GM18907 (cell line): ENCODE data around the gene FAM81A.

Experiments used
- ATAC-seq: cut with Tn5 transposase; IDR thresholded peaks from one replicate; pipeline ENCODE4 v1.9.1; 2021; ENCODE audit warnings: mild to moderate bottlenecking, moderate library complexity; ENCODE audit not compliant: unreplicated experiment

The FAM81A gene

DNA sequence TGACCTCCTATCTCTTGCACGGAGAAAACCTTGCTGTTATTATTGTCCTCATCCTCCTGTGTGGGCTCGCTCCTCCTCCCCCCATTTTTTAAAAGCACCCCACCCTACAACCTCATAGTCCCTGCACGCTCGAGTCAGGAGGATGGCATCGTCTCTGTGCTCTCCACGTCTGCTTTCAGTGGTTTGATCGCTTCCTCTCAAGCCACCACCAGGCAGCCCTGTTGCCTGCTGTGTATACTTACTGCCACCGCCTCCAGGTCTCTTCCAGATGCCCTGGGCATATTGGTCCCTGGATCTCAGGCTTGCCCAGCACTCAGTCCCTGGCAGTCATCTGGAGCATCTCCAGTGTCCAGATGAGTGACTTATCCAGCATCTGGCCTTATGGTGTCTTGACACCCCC, 131.5 kb downstream of the FAM81A start:
- ATAC-seq = no peak

DNA sequence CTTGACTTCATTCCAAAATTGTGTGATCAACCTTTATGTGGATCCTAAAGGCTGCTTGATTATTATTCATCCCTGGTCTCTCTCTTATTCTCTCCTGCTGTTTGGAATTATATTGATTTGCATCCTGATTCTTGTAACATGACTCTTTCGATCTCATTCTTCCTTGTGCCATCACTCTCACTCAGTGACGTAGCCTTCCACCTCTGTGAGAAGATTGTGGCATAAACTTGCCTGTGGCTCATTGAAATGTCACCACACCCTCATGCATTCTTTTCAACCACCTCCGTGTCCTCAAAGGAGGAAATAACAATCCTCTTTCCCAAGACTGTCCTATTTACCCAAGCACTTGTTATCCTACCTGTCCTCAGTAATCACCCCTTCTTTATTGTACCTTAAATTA, 132.3 kb downstream of the FAM81A start:
- ATAC-seq = no peak

DNA sequence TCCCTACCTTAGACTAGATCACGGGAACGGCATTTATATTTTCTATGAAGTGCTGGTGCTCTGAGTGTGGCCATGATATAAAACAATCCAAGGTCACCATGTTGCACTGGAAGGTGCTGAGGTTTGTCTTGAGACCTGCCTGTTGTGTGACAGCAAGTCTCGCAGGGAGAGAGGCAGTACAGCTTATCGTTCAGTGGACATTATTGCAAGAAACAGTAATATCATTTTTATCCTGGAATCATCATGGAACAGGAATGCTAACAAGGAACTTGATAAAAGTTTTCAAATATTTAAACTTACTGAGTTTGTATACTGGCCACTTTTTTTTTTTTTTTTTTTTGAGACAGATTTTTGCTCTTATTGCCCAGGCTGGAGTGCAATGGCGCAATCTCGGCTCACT, 133.6 kb downstream of the FAM81A start:
- ATAC-seq = no peak
